ENCODE data around the gene SEL1L3. TPM values are rescaled to one million over a fixed set of nuclear protein-coding genes. Genes with fewer than 3 reads are reported as not detected.
"Not testable (repeated sequence)": the region's sequence is repeated elsewhere in the genome, so short reads cannot be mapped to it uniquely, and the experiment has no call there.

SEL1L3 gene
- 38.7 and 44.2 TPM in 2 replicates for polyA plus RNA-seq (2011; rRNA removed)
- polyA minus RNA-seq (2011; rRNA and poly(A)+ RNA removed), result 34.0 and 49.8 TPM in 2 replicates

GRCh38 chr4:25862411-25863346 lies at the start of gene SEL1L3:
Gene SEL1L3 (minus strand): TSS chr4:25862988. CDS start chr4:25862836, 152 bp downstream.
- ChIA-PET CTCF (no interaction called here), POLR2A (interaction anchor here (0.8 kb wide), 1 partner anchor 51 kb away, joined by 3 read pairs; the partner anchor contains the start of gene SMIM20)
- Histone ChIP-seq H3K4me3 (ENCODE audit: low read depth, low read length) (peak within 1 kb of the TSS; percentile 76), H3K27ac (ENCODE audit: low read depth, low read length) (no peak within 1 kb of the TSS), H3K27me3 (ENCODE audit: control insufficient read depth, insufficient read depth, low read length) (peaks cover 3% of the 10 kb centered on the region), H3K9me3 (ENCODE audit: control insufficient read depth, insufficient read depth, low read length) (no peaks in the 10 kb centered on the region; the same call in 1 of the 2 replicates)
- no peak for TF ChIP-seq CTCF (IDR thresholded peaks at IDR 0.05; ENCODE audit: low read depth, low read length)
- DNase-seq (ENCODE audit: low read depth, low spot score), result no peak

GRCh38 chr4:25911356-25911755 lies 48.6 kb upstream of the SEL1L3 start:
- Histone ChIP-seq H3K9me3 (ENCODE audit: control insufficient read depth, insufficient read depth, low read length) (no peaks in the 10 kb centered on the region), H3K27me3 (ENCODE audit: control insufficient read depth, insufficient read depth, low read length) (no peaks in the 10 kb centered on the region), H3K27ac (ENCODE audit: low read depth, low read length) (no peak overlapping the region), H3K4me3 (ENCODE audit: low read depth, low read length) (no peak overlapping the region)
- ChIA-PET POLR2A (interaction anchor here (0.6 kb wide), 1 partner anchor 950 kb away, joined by 8 read pairs; no protein-coding TSS in a partner anchor), CTCF (no interaction called here)
- DNase-seq (ENCODE audit: low read depth, low spot score), result no peak
- no peak for TF ChIP-seq CTCF (IDR thresholded peaks at IDR 0.05; ENCODE audit: low read depth, low read length)

- Histone ChIP-seq H3K9me3 (ENCODE audit: control insufficient read depth, insufficient read depth, low read length) (no peaks in the 10 kb centered on the region), H3K27me3 (ENCODE audit: control insufficient read depth, insufficient read depth, low read length) (no peaks in the 10 kb centered on the region), H3K4me3 (ENCODE audit: low read depth, low read length) (no peak overlapping the region; the same call in 1 of the 2 replicates), H3K27ac (ENCODE audit: low read depth, low read length) (peak overlapping the region; percentile 86)
- POLR2A ChIA-PET, result no interaction called here
- CTCF ChIA-PET, result interaction anchor here (1.2 kb wide), 1 partner anchor 141 kb away, joined by 3 read pairs; no protein-coding TSS in a partner anchor
- DNase-seq (ENCODE audit: low read depth, low spot score), result peak; percentile 88
- TF ChIP-seq CTCF (IDR thresholded peaks at IDR 0.05; ENCODE audit: low read depth, low read length), result no peak
Measured at GRCh38 chr4:25908491-25908901, 45.7 kb upstream of the SEL1L3 start.

- CTCF ChIA-PET; H3K9me3 ChIP-seq (ENCODE audit: control insufficient read depth, insufficient read depth, low read length); H3K27me3 ChIP-seq (ENCODE audit: control insufficient read depth, insufficient read depth, low read length); H3K27ac ChIP-seq (ENCODE audit: low read depth, low read length); DNase-seq (ENCODE audit: low read depth, low spot score); H3K4me3 ChIP-seq (ENCODE audit: low read depth, low read length): not testable (repeated sequence)
- POLR2A ChIA-PET, result interaction anchor here (0.7 kb wide), 1 partner anchor 20 kb away, joined by 7 read pairs; no protein-coding TSS in a partner anchor
Measured at GRCh38 chr4:25906113-25906512, 43.3 kb upstream of the SEL1L3 start.

- no peaks in the 10 kb centered on the region for H3K27me3 ChIP-seq (ENCODE audit: control insufficient read depth, insufficient read depth, low read length)
- no peak overlapping the region for H3K27ac ChIP-seq (ENCODE audit: low read depth, low read length)
- H3K9me3 ChIP-seq (ENCODE audit: control insufficient read depth, insufficient read depth, low read length), result no peaks in the 10 kb centered on the region
- CTCF ChIA-PET, result no interaction called here
- POLR2A ChIA-PET, result no interaction called here
- no peak for TF ChIP-seq CTCF (IDR thresholded peaks at IDR 0.05; ENCODE audit: low read depth, low read length)
- H3K4me3 ChIP-seq (ENCODE audit: low read depth, low read length), result no peak overlapping the region
- DNase-seq (ENCODE audit: low read depth, low spot score), result no peak
Measured at GRCh38 chr4:25905371-25905770, 42.6 kb upstream of the SEL1L3 start.

Data from AG04450 (cell line).